ENCODE data around the gene NAALADL2.
"Not testable (repeated sequence)": the region's sequence is repeated elsewhere in the genome, so short reads cannot be mapped to it uniquely, and the experiment has no call there.

Gene NAALADL2

DNA sequence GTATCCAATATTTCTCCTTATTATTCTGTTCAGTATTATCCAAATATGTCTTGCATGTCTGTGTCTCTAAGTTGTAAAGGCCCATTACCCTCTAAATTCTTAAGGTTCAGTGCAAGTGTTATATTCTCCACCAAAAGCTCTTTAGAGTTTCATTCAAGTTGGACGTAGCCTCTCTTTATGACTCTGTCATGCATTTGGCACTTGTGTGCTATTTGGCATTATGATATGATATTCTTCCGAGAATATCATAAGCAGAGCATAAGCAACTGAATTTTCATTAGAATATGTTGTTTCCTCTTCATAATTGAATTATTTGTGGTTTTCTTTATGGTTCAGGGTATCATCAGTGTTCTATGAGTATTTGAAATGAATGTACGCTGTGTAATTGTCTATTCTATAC is 594.2 kb downstream of the NAALADL2 start:
- DNase-seq: no peak
- TF ChIP-seq, protein P1, sequence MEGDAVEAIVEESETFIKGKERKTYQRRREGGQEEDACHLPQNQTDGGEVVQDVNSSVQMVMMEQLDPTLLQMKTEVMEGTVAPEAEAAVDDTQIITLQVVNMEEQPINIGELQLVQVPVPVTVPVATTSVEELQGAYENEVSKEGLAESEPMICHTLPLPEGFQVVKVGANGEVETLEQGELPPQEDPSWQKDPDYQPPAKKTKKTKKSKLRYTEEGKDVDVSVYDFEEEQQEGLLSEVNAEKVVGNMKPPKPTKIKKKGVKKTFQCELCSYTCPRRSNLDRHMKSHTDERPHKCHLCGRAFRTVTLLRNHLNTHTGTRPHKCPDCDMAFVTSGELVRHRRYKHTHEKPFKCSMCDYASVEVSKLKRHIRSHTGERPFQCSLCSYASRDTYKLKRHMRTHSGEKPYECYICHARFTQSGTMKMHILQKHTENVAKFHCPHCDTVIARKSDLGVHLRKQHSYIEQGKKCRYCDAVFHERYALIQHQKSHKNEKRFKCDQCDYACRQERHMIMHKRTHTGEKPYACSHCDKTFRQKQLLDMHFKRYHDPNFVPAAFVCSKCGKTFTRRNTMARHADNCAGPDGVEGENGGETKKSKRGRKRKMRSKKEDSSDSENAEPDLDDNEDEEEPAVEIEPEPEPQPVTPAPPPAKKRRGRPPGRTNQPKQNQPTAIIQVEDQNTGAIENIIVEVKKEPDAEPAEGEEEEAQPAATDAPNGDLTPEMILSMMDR (IDR thresholded peaks at IDR 0.05; ENCODE audit: low read depth, low read length): no peak
- no peak overlapping the region for H3K4me3 ChIP-seq (ENCODE audit: low read depth, low read length)

DNA sequence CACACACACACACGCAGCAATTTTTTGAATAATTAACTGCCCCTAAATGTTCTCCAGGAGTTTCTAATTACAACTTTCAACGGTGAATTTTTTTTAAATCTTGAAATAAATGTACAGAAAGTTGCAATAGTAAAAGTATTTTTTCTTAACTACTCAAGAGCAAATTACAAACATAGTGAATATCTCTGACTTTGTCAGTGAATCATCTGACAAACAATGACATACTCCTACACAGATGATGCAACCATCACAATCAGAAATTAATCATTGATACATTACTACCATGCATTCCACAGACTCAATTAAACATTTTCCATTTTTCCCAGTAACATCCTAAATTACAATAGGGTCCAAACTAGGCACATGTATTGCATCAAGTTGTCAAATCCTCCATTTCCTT is 597.3 kb downstream of the NAALADL2 start:
- Histone ChIP-seq H3K4me3 (ENCODE audit: low read depth, low read length) (no peak overlapping the region), H3K27me3 (no peaks in the 10 kb centered on the region; the same call in 1 of the 2 replicates), H3K36me3 (no peaks in the 10 kb centered on the region), H3K9me3 (no peaks in the 10 kb centered on the region), H3K4me1 (no peaks in the 10 kb centered on the region)
- TF ChIP-seq, protein P1 (IDR thresholded peaks at IDR 0.05; ENCODE audit: low read depth, low read length): no peak
- DNase-seq: no peak

More for the DNA sequence above, 594.2 kb downstream of the NAALADL2 start:
- H3K4me1 ChIP-seq: no peaks in the 10 kb centered on the region
- no peaks in the 10 kb centered on the region; the same call in 1 of the 2 replicates for H3K27me3 ChIP-seq
- no peaks in the 10 kb centered on the region for H3K9me3 ChIP-seq
- H3K36me3 ChIP-seq: no peaks in the 10 kb centered on the region

DNA sequence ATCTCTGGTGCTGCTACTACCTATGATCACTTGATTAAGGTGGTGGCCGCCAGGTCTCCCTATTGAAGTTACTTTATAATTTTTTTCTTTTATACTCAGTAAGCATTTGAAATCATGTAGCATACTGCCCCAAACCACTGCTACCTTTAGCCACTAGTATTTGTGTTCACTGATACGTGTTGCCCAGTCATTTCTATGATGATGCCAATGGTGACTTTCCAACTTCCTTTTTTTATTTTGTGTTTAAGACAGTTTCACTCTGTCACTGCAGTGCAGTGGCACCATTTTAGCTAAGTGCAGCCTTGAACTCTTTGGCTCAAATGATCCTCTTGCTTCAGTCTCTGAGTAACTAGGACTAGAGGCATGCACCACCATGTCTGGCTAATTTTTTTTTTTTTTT is 598.2 kb downstream of the NAALADL2 start:
- no peaks in the 10 kb centered on the region for H3K9me3 ChIP-seq
- no peaks in the 10 kb centered on the region; the same call in 1 of the 2 replicates for H3K27me3 ChIP-seq
- TF ChIP-seq, protein P1 (IDR thresholded peaks at IDR 0.05; ENCODE audit: low read depth, low read length): no peak
- no peaks in the 10 kb centered on the region for H3K4me1 ChIP-seq
- H3K36me3 ChIP-seq: no peaks in the 10 kb centered on the region
- no peak overlapping the region for H3K4me3 ChIP-seq (ENCODE audit: low read depth, low read length)
- no peak for DNase-seq

DNA sequence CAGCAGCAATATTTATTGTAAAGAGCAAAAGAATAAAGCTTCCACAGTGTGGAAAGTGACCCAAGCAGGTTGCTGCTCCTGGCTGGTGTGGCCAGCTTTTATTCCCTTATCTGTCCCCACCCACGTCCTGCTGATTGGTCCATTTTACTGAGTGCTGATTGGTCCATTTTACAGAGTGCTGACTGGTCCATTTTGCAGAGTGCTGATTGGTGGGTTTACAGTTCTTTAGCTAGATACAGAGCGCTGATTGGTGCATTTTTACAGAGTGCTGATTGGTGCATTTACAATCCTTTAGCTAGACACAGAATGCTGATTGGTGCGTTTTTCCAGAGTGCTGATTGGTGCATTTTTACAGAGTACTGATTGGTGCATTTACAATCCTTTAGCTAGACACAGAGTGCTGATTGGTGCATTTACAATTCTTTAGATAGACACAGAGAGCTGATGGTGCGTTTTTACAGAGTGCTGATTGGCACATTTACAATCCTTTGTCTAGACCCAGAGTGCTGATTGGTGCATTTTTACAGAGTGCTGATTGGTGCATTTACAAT is 601.8 kb downstream of the NAALADL2 start:
- not testable (repeated sequence) for H3K9me3 ChIP-seq; H3K36me3 ChIP-seq; H3K4me3 ChIP-seq (ENCODE audit: low read depth, low read length); H3K27me3 ChIP-seq; H3K4me1 ChIP-seq; DNase-seq

DNA sequence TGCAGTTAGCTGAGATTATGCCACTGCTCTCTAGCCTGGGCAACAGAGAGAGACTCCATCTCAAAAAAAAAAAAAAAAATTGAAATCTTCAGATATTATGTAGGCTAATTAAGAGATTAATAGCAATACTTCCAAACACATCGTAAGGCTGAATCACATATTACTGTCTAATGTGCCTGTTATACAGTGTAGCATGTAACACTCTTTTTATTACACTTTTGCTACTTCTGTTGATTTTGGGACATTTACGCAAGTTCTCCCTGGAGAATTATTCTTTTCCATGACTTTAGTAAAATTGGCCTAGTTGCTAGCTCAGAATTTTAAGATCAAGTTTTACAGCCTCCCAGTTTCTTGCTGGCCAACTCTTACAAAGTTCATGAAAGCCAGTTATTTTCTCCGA is 605.2 kb downstream of the NAALADL2 start:
- no peak for DNase-seq
- Histone ChIP-seq H3K27me3 (no peaks in the 10 kb centered on the region), H3K4me3 (ENCODE audit: low read depth, low read length) (no peak overlapping the region), H3K9me3 (no peaks in the 10 kb centered on the region), H3K4me1 (no peaks in the 10 kb centered on the region), H3K36me3 (no peaks in the 10 kb centered on the region)
- TF ChIP-seq, protein P1 (IDR thresholded peaks at IDR 0.05; ENCODE audit: low read depth, low read length): no peak

DNA sequence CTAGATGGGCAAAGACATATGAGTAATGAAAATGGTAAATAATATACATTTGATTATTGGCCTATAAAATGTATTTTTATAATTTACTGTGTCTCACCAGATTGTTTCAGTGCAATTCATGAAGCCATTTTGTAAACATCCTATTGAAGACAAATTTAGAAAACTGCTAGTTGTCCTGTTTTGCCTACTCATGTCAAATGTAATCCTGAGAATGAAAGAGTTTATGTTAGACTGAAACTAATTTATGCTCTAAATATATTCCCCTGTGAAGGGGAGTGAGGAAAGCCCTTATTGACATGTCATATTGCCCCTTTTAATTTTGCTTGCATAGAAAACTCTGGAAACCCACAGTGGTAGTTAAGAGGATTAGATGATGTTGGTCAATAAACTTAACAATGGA is 610.0 kb downstream of the NAALADL2 start:
- no peak overlapping the region for H3K4me3 ChIP-seq (ENCODE audit: low read depth, low read length)
- no peaks in the 10 kb centered on the region for H3K4me1 ChIP-seq
- TF ChIP-seq, protein P1 (IDR thresholded peaks at IDR 0.05; ENCODE audit: low read depth, low read length): no peak
- no peak for DNase-seq
- H3K27me3 ChIP-seq: no peaks in the 10 kb centered on the region
- H3K9me3 ChIP-seq: no peaks in the 10 kb centered on the region
- no peaks in the 10 kb centered on the region for H3K36me3 ChIP-seq

DNA sequence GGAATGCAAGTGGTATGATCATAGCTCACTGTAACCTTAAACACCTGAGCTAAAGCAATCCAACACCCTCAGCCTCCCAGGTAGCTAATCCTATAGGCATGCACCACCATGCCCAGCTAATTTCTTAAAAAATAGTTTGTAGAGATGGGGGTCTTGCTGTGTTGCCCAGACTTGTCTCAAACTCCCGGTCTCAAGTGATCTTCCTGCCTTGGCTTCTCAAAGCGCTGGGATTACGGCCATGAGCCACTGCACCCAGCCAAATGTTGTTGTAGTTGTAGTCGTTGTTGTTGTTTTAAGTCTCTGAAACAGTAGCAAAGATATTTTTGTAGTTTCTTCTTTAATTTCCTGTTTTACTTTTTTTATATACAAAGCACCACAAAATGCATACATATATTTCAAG is 616.6 kb downstream of the NAALADL2 start:
- no peaks in the 10 kb centered on the region for H3K9me3 ChIP-seq
- no peaks in the 10 kb centered on the region for H3K36me3 ChIP-seq
- TF ChIP-seq, protein P1 (IDR thresholded peaks at IDR 0.05; ENCODE audit: low read depth, low read length): no peak
- no peak overlapping the region for H3K4me3 ChIP-seq (ENCODE audit: low read depth, low read length)
- no peak for DNase-seq
- H3K4me1 ChIP-seq: no peaks in the 10 kb centered on the region
- H3K27me3 ChIP-seq: no peaks in the 10 kb centered on the region
